Inflammatory macrophage treated with lipopolysaccharide for 4 hours (primary cell): ENCODE data around the gene TSFM.
"Not testable (repeated sequence)": the region's sequence is repeated elsewhere in the genome, so short reads cannot be mapped to it uniquely, and the experiment has no call there.

Experiments used
- DNase-seq: peaks from one replicate; pipeline ENCODE4 v3.0.0-alpha.2; 2020

The TSFM gene

DNA sequence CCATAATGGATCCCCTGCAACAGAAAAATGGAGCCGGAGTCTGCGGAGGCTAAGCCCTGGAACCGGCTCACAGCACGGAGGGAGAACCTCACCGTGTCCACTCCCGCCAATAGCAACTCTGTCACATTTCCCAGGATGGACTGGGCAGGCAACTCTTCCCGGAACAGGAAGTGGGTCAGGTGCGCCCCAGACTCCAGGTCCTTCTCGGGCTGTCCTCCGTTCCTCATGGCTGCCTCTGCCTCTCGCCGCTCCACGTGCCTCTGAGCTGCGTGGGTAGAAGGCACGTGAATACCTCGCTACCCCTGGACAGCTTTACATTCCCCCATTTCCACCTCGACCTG lies 18.0 kb upstream of the TSFM start:
- no peak for DNase-seq

- peak; percentile 38 for DNase-seq
These were observed 17.4 kb upstream of the TSFM start for GRCh38 chr12:57765003-57765697.

DNA sequence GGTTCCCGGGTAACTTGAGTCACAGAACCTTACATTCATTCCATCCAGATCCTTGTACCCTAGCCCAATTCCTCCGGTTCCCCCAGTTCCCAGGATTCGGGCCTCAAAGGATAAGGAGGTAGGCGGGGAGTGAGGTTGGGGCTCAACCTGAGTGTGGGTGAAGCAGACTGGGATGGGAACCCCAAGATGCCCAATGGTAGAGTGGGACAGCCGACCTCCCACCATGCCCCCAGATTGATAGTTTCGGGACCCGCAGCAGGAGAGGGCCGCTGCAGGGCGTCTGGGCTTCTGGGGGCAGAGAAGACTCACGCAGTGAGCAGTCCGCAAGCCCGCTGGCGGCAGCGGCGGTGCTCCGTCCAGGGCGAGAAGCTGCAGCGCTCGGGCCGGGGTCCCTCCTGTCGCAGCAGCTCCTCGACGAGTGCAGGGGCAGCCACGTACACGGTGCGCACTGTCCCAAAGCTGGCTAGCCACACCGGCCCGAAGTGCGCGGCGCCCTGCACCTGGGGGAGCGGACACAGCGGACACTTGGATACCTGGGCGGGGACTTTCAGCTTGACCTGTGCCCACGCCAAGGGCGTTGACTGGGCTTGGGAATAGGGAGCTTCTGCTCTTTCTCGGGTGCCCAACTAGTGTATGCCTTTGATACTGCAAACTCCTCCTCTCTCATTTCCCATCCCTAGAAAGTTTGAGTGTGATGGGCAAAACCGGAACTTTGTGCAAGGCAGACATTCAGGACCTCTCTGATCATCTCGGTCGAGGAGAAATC lies 16.7 kb upstream of the TSFM start:
- no peak for DNase-seq

DNA sequence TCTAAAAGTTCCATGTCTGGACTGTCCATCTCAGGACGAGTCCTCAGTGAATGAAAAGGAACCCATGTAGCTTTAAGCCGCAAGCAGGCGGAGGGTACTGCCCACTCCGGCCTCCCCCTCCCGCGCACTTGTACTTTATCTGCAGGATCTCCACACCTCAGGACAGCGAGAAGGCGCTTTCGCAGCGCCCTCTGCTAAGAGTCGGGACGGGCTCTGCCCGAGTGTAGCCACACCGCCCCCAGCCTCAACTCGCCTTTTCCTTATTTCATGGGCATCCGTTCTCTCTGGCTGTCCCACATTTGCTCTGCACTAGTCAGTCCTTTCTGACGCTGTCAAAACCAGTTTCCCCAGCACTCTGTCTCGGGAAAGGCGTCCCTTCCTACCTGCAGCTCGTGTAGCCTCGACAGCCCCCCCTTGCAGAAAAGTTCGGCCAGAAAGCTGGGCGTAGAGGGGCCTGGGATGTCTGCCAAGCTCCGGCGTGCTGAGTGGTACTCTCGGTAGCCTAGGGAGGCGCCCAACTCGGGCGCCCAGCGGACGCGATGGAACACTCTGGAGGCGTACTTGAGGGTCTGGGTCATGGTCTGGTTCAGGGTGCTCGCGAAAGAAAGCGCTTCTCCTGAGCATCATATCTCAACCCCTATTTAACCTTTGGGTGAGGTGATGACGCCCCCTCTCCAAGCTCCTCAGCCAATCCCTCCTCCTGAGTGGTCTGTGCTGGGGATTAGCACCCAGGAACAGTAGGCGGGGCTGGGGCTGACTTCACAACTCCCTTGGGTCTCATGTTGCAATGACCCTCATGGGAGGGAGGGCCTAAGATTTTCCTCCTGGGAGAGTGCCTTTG lies 15.9 kb upstream of the TSFM start, which contains the start of gene CYP27B1:
Gene CYP27B1, minus strand, starts transcription at position 615 of the 841 bp plus-strand sequence. Its CDS starts 37 bp downstream, at position 578.
- peak; percentile 74 for DNase-seq

DNA sequence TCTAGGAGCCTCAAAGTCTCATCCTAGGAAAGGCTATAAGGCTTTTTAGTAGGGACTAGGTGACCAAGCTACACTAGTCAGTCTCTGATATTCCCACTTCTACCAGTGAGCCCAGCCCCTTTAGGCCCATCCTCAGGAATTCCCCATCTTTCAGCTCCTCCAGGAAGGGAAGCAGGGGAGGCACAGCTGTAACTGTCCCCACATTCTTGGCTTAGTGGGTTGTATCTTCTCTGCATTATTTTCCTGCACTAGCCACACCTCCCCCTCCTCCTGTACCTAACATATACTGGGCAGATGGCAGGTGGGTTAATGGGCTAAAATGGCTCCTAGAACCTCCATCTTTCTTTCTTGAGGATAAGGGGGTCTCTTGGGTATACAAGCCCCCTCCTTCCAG lies 15.3 kb upstream of the TSFM start:
- DNase-seq = no peak

DNA sequence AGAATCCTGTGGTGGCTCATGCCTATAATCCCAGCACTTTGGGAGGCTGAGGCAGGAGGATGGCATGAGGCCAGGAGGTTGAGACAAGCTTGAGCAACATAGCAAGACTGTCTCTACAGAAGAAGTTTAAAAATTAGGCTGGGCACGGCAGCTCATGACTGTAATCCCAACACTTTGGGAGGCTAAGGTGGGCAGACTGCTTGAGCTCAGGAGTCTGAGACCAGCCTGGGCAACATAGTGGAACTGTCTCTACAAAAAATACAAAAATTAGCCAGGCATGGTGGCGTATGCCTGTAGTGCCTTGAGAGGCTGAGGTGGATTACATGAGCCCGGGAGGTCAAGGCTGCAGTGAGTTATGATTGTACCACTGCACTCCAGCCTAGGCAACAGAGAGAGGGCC lies 14.7 kb upstream of the TSFM start:
- DNase-seq = no peak

DNA sequence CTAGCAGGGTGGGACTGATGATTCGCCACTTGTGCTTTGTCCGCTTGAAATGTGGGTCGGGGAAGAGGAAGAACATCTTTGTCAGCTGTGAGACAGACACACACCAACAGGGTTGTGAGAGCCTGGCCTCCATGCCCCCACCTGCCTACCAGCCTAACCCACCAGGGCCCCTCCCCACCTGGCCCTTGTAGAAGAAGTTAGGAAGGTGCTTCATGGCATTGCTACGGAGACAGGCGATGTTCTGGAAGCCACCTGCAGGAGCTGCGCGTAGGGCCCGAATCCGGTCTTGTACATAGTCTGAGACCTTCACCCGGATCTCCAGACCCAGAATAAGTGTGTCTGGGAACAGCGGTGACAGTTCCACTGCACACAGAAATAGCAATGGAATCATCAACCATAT lies 13.0 kb upstream of the TSFM start:
- DNase-seq = no peak

- DNase-seq = peak; percentile 57
These were observed 11.9 kb upstream of the TSFM start for GRCh38 chr12:57770734-57771133.

DNA sequence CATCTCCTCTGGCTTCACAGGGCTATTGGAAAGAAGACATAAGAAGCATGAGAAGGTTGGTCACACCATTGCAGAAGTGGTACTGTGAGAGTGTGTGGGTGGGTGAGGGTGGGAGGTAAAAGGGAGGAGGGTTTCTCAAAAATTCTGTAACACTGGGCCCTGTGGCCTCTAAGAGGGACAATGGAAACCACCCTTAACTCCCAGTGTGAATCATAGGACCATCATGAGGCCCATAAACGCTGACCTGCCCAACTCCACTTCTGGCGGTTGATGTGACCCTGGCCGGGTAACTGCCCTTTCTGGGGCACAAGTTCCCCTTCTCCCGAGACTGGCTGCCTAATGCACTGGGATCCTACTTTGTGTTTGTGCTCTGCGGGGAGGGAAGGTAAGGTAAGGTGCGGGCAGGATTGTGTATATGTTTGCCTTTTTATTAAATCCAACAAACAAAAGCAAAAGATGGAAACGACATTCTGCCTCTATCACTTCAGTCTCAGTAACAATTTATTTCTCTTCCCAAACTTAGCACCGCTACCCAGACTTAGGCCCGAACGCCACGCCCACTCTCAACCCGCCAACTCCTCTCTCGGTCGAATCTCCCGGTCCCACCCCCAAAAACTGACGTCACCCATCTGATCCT lies 11.2 kb upstream of the TSFM start:
- DNase-seq = peak; percentile 98

DNA sequence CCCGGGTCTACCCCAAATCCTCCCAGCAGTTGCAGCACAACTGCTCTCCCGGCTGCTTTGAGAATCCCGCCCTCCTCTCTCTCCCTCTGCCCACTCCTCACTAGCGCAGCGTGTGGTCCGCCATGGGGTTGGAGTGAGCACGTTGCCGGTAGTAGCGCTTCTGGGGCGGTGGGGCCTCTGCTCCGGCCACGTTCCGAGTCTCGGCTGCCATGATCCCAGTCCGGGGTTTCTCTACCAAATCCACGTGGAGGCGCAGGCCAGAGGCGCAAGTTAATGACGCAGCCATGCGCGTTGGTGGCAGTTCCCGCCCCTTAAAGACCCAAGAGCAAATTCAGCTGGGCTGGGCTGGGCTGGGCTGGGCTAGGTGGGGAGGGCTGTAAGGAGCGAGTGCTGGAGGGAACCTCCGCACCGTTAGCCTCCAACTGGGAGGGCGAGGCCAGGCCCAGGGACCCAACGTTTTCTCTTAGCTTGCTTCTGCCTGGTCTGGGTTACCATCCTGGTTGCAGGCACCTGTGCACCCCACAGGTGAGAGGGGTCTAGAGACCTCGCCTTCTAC lies 10.6 kb upstream of the TSFM start, which contains the start of gene METTL1:
Gene METTL1, minus strand, starts transcription at position 233 of the 556 bp plus-strand sequence. Its CDS starts 22 bp downstream, at position 211.
- DNase-seq = peak; percentile 97

DNA sequence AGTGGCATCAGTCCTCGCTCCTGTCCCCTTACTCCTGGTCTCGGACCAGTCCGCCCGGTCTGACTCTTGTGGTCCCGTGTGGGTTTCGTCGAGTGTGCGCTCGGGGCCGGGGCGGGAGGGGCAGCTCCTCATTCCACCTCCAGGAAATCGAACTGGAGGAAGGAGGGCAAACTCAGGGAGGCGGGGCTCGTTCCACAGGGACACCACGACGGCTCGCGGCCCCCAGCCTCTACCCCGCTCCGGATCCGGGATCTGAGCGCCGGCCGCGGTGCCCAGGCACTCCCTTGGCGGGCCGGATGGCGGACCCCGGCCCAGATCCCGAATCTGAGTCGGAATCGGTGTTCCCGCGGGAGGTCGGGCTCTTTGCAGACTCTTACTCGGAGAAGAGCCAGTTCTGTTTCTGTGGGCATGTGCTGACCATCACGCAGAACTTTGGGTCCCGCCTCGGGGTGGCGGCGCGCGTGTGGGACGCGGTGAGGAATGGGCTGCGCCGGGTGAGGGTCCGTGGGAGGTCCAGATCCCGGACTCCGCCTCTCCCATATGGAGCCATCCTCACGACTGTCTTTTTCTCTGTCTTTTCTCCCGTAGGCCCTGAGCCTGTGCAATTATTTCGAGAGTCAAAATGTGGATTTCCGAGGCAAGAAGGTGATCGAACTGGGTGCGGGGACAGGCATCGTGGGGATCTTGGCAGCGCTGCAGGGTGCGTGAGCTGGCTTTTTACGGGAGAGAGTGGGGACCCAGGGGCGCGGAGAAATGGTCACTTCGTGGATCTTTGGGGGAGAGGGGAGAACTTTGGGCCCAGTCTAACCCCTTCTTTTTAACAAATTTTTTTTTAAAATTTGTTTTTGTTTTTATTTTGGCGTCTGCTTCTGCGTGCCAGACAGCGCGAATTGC lies 9.9 kb upstream of the TSFM start, which contains the start of gene EEF1AKMT3:
Gene EEF1AKMT3, plus strand, starts transcription at position 186 of the 894 bp plus-strand sequence. Its CDS starts 111 bp downstream, at position 297.
- peak; percentile 71 for DNase-seq

DNA sequence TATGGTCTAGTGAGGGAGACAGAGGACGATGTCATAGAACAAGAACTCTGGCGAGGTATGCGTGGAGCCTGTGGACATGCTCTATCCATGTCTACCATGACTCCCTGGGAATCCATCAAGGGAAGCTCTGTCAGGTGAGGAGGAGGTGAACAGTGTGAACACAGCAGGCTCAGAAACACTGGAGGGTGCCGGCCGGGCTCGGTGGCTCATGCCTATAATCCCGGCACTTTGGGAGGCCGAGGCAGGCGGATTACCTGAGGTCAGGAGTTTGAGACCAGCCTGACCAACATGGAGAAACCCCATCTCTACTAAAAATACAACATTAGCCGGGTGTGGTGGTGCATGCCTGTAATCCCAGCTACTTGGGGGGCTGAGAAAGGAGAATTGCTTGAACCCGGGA lies 8.0 kb upstream of the TSFM start:
- DNase-seq = not testable (repeated sequence)

- DNase-seq = no peak
These were observed 7.5 kb upstream of the TSFM start for GRCh38 chr12:57775044-57775443.

- DNase-seq = peak; percentile 86
These were observed 6.9 kb upstream of the TSFM start for GRCh38 chr12:57775563-57776246.

- no peak for DNase-seq
These were observed 6.4 kb upstream of the TSFM start for GRCh38 chr12:57776247-57776587.

- DNase-seq = no peak
These were observed 5.2 kb upstream of the TSFM start for GRCh38 chr12:57777367-57777766.

GRCh38 chr12:57777911-57778310 lies 4.7 kb upstream of the TSFM start:
- peak; percentile 59 for DNase-seq

DNA sequence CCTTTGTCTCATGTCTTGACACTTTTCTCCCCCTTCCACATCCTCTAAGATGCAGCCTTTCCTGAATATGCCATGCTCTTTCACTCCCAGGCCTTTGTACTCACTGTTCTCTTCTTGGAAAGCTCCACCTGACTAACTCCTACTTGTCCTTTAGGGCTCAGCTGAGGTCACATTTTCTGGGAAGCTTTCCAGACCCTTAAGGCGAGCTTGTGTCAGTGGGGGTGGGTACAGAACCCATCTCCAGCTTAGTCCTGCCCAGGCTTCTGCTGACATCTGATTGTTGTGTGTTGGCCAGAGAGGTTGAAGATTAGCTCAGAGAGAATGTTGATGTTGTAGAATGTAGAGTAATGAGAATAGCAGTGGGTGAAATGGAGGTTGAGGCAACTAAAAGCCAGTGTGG lies 2.9 kb upstream of the TSFM start:
- DNase-seq = no peak

DNA sequence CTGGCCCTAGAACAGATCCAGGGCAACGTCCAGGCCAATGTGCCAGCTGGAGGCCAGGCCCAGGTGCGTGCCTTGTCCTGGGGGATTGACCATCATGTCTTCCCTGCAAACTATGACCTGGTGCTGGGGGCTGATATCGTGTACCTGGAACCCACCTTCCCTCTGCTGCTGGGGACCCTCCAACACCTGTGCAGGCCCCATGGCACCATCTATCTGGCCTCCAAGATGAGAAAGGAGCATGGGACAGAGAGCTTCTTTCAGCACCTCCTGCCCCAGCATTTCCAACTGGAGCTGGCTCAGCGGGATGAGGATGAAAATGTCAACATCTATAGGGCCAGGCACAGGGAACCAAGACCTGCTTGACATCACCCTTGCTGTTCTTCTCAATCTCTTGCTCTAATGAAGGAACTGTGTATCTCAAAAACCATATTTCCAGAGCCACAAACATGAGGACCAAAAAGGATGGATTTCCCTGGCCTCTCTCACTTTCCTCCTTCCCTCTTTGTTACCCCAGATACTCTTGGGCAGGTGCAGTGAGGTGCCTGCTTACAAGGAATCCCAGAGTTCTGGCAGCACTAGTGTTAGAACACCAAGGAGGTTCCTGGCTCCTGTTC lies 2.2 kb upstream of the TSFM start:
- no peak for DNase-seq

DNA sequence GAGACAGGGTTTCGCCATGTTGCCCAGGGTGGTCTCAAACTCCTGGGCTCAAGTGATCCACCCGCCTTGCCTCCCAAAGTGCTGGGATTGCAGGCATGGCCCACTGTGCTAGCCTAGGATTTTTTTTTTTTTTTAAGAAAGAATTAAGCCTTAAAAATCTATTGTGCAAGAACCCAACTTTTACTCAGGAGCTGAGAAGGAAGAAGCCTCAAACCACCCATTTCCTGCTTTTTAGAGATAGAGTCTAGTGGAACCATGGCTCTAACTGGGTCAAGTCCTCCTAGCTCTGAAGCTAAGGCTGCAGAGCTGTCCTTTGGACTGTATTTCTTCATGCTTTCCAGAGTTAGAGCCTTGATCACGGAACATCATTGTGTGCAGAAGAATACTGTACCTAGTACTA lies 1.3 kb upstream of the TSFM start:
- DNase-seq = peak; percentile 60
